SIG-M5 treated with dmso at 0.1 percent for 504 hours (cell line): Measurements from ENCODE around the gene RTF1.
"Not testable (repeated sequence)": the region's sequence is repeated elsewhere in the genome, so short reads cannot be mapped to it uniquely, and the experiment has no call there.

Experiments
- DNase-seq: peaks from one replicate; lab custom pipeline; 2025; ENCODE audit not compliant: unreplicated experiment; lab: John Stamatoyannopoulos, UW

RTF1 gene

GRCh38 chr15:41435037-41435786, 18.3 kb downstream of the RTF1 start:
- DNase-seq: no peak

DNA sequence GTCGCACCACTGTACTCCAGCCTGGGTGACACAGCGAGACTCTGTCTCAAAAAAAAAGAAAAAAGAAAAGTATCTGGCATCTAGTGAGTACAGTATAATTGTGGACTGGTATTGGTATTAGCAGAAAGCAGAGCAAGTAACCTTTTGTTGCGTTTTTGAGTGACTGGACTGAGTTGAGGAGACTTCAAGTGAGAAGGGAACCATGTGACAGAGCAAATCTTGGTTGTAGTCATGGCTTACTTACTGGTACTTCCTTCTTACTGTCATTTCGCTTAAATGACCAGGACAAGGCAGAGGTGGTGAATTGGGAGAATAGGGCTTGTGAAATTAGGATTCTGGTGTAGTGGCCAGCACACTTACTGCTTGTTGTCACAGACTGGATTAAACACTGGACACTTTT, 20.6 kb downstream of the RTF1 start:
- no peak for DNase-seq

DNA sequence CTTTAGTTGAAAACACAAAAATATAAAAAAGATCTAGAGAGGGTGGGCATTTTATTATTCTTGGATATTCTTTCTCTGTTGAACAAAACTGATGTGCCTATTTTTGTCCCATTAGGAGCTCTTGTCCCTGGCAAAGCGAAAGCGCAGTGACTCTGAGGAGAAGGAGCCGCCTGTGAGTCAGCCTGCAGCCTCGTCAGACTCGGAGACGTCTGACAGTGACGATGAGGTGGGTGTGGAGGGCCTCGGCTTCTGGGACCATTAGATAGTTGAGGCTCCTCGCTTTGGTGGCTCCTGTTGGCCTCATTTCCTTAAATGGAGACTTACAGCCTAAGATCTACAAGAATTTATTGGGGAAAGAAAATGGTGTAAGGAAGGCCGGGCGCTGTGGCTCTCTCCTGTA, 21.3 kb downstream of the RTF1 start:
- DNase-seq: no peak

- DNase-seq: not testable (repeated sequence)
Measured at GRCh38 chr15:41438745-41439144, 21.9 kb downstream of the RTF1 start.

GRCh38 chr15:41443275-41443674, 26.4 kb downstream of the RTF1 start:
- no peak for DNase-seq

DNA sequence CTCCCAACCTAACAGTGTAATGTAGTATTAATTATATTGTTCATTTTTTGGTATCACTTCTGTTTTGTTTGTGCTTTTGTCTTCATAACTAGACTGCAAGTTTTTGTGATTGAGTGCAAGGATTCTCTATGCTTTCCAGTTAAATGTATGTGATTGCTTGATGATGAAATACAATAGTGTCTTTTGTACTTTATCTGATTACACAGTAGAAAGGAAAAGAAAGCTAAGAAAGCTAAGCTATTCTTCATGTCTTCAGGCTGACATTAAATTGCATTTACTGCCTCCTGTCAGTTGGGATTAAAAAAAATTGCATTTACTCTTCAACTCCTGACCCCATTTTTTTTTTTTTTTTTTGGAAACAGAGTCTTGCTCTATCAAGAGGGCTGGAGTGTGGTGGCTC, 28.5 kb downstream of the RTF1 start:
- no peak for DNase-seq

DNA sequence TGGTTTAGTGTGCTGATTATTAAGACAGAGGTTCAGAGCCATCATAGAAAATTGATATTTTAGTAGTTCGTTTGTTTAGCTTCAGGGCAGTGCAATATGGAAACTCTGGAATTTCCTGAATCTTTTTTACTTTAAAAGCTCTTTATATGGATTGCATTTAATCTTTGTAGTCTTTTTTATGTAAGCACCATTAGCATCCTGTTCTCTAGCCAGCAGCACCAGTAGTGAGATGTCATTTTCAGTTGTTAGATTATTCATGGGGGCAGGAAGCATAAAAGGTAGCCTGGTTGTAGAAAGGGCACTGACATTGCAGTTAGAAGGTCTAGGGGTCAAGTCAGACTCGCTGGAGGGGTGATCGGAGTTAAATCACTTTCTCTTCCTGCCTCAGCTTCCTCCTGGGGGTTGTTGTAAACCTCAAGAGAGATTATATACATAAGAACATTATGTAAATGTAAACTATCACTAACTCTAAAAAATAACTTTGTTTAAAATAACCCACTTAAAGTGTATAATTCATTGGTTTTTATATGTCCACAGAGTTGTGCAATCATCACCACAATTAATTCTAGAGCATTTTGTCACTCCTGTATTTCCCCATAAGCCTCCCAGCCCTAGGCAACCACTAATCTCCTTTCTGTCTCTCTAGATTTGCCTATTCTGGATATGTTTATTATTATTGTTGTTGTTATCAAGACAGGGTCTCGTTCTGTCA, 45.3 kb downstream of the RTF1 start:
- peak; percentile 8 for DNase-seq

DNA sequence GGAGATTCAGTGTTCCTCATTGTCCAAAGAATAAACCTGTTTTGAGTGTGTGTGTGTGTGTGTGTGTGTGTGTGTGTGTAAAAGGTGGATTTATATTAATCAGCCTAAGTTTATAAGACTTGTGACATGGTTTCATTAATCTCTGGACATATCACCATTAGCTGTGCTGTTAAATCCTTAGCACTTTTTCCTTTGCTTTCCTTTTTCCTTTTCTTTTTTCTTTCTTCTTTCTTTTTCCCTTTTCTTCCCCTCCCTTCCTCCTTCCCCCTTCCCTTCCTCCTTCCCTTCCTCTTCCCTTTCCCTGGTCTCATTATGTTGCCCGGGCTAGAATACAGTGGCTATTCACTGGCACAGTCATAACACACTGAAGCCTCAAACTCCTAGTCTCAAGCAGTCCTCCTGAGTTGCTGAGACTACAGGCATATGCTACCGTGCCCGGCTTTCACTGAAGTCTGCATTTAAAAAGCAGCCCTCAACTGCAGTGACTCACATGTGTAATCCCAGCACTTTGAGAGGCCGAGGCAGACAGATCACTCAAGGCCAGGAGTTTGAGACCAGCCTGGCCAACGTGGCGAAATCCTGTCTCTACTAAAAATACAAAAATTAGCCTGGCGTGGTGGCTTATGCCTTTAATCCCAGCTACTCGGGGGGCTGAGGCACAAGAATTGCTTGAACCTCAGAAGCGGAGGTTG, 48.1 kb downstream of the RTF1 start:
- DNase-seq: no peak

DNA sequence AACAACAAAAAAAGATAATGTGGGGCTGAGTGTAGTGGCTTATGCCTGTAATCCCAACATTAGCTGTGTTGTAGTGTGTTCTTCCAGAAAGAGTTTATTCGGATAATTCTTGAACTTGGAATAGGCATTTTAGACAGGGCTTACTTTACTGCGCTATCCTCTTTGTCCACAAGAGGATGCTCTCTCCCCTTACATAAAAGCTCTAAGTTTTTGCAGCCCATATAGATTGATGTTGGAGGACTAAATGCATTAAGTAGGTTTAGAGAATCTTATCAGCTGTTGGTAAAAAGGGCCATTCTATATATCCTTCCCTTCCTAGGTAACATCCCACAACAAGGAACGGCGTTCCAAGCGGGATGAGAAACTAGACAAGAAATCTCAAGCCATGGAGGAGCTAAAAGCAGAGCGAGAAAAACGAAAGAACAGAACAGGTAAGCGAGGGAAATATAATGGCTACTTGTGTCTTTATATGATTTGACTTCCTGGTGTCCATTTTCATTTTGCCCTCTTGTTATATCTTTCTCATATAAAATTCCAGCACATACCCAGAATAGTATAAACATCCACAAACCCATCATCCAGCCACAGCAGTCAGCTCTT, 49.0 kb downstream of the RTF1 start:
- DNase-seq: peak; percentile 43

DNA sequence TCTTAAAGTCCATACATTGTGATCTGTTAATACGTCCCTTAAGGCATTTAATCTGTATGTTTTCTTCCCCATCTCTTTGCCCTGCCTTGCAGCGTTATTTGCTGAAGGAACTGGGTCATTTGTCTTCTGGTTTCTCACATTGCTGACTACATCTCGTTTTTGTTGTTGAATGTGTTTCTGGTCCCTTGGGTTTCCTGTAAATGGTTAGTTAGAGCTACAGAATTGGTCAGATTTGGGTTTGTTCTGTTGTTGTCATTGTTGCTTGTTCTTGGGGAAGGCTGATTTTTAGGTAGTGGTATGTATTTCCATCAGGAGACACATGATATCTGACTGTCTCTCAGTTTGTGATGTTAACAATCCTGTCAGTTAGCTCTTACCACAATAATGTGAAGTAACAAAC, 49.8 kb downstream of the RTF1 start:
- no peak for DNase-seq

GRCh38 chr15:41469644-41470043, 52.7 kb downstream of the RTF1 start:
- not testable (repeated sequence) for DNase-seq

DNA sequence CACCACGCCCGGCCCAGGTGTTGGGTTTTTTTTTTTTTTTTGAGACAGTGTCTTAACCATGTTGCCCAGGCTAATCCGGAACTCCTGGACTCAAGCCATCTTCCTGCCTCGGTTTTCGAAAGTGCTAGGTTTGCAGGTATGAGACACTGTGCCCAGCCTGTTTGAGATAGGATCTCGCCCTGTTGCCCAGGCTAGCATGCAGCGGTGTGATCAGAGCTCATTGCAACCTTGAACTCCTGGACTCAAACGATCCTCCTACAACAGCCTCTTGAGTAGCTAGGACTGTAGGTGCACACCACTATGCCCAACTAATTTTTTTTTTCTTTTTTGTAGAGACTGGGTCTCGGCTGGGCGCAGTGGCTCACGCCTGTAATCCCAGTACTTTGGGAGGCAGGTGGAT, 56.5 kb downstream of the RTF1 start:
- DNase-seq: no peak

- DNase-seq: no peak
Measured at GRCh38 chr15:41474436-41474835, 57.5 kb downstream of the RTF1 start.

- peak; percentile 16 for DNase-seq
Measured at GRCh38 chr15:41474941-41475340, 58.0 kb downstream of the RTF1 start.

- no peak for DNase-seq
Measured at GRCh38 chr15:41476416-41477048, 59.6 kb downstream of the RTF1 start.

DNA sequence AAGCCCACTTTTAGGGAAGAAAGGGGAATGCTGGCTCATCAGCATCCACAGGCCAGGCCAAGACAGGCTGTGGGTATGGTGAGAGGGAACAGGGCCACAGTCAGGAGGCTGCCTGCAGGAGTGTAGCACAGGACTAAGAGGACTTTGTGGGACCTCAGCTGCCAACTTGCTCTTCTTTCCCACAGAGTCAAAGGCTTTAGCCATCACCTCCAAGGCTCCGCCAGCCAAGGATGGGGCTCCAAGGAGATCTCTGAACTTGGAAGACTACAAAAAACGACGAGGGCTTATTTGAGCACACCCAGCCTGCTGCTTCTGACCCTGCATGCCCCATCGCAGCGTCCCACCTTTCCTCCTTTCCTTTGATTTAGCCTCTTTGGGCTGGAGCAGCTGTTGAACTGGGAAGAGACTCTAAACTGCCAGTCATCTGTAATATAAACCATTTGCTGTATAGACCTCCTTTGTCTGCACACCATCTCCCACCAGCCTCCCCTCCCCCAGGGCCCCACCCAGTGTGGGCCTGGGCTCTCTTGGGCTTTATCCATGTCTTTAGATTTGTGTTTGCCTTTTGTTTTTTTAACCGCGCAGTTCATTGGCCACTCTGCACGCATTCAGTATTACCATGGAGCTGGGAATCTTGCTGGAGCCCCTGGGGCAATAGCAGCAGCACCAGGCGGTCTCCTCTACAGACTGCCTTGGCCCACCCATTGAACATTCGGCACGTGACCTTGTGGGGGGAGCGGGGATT, 63.7 kb downstream of the RTF1 start:
- DNase-seq: no peak

DNA sequence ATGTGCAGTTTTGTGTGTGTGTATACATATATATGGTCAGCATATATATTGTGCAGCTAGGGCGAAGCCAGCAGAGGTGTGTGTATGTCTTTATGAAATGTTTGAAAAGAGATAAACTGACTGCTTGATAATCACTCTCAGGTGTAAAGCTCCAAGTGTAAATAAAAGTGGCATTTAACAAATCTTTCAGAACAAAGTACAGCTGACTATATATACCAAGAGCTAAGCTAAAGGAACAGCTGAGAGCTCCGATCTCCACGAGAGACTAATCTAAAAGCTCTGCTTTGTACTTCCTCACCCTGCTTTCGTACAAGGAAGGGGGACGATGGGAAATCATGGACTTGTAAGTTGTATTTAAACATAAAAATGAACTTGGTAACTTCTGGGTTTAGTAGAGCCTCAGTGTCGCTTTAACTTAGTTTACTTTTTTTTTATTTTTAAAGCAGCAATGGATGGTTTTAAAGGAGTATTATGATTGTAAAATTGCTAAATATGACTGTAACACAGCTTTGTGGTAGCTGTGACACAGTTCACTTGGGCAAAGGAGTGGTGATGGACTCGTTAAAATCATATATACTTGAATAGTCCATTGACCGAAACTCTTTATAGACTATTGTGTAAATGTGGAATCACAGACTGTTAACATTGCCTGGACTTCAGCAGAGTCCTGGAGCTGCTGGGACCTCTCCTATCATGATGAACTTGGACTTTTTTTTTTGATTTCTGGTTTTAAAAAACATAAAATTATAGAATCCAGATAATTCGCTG, 65.4 kb downstream of the RTF1 start:
- no peak for DNase-seq

DNA sequence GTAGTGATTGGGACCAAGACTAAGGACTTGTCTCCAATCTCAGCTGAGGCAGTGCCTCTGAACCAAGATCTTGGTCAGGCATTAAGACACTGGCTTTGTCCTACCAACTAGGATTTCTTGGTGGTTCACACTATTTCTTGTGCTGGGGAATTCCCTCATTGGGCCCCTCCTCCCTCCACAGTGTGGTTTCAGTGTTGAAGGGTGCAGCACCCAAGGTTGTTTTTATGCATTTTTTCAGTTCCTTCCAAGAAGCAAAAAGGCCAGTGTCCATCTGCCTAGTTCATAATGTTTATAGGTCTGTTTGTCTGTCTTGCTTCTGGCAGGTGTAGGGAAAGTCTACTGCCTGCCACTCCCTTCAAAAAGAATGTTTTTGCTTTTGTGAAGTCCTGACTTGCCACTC, 66.2 kb downstream of the RTF1 start:
- no peak for DNase-seq

DNA sequence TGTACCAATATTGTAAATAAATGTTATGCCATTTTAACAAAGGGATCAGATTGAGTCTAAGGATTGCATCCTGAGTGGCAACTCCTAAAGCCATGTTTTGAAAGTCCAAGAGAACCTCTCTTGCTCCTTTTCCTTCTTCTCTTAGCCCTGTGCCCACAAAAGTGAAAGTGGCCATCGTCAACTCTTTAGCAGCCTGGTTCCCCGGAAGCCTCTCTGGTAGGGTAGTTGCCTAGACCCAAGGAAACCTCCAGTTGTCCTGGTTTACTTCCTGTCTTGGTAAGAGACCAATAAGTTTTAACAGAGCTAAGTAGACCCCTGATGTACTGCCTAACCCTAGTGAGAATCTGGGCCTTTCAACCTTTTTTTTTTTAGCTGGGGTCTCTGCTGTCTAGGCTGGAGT, 66.6 kb downstream of the RTF1 start:
- DNase-seq: no peak
